ENCODE measurements around the gene C9orf153.
A peak's percentile ranks its signal among the peaks of the same experiment; 100 is the strongest.

C9orf153 gene

DNA sequence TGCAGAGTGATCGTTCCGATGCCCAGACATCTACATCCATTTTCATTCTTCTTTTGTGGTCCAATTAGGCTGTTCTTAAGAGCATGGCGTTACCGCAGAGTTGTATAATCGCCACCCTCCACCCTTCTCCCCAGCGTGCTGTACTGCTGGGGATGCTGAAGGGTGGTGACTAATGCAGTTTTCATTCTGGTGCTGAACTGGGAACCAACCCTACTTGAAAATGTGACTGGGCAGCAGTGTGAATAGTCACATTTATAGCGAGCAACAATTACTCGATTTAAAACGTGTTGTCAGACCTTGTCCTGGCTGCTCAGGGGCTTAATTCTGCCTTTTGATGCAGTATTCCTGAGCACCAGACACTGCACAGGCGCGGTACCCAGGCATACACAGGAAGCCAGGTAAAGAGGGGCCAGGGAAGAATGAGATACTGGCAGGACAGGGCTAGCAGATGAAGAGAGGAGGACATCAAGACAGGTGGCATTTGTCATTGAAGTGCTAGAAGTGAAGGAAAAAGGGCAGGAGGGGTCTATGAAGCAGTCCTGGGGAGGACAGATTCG is 23.6 kb upstream of the C9orf153 start:
- peaks cover 3% of the 10 kb centered on the region for H3K27me3 Mint-ChIP-seq (ENCODE audit: low read depth)
- H3K4me3 Mint-ChIP-seq = peak overlapping the region; percentile 86 to 95 (median 91)
- H3K9me3 Mint-ChIP-seq = no peaks in the 10 kb centered on the region
- H3K27ac Mint-ChIP-seq = peak overlapping the region; percentile 26 to 93 (median 82)
- peaks cover 4% of the 10 kb centered on the region for H3K36me3 Mint-ChIP-seq (ENCODE audit: low read depth)
- TF ChIP-seq, protein P1, sequence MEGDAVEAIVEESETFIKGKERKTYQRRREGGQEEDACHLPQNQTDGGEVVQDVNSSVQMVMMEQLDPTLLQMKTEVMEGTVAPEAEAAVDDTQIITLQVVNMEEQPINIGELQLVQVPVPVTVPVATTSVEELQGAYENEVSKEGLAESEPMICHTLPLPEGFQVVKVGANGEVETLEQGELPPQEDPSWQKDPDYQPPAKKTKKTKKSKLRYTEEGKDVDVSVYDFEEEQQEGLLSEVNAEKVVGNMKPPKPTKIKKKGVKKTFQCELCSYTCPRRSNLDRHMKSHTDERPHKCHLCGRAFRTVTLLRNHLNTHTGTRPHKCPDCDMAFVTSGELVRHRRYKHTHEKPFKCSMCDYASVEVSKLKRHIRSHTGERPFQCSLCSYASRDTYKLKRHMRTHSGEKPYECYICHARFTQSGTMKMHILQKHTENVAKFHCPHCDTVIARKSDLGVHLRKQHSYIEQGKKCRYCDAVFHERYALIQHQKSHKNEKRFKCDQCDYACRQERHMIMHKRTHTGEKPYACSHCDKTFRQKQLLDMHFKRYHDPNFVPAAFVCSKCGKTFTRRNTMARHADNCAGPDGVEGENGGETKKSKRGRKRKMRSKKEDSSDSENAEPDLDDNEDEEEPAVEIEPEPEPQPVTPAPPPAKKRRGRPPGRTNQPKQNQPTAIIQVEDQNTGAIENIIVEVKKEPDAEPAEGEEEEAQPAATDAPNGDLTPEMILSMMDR (IDR thresholded peaks at IDR 0.05; ENCODE audit: unreplicated experiment in 3 of 3) = no peak
- peaks cover 20% of the 10 kb centered on the region for H3K4me1 Mint-ChIP-seq

DNA sequence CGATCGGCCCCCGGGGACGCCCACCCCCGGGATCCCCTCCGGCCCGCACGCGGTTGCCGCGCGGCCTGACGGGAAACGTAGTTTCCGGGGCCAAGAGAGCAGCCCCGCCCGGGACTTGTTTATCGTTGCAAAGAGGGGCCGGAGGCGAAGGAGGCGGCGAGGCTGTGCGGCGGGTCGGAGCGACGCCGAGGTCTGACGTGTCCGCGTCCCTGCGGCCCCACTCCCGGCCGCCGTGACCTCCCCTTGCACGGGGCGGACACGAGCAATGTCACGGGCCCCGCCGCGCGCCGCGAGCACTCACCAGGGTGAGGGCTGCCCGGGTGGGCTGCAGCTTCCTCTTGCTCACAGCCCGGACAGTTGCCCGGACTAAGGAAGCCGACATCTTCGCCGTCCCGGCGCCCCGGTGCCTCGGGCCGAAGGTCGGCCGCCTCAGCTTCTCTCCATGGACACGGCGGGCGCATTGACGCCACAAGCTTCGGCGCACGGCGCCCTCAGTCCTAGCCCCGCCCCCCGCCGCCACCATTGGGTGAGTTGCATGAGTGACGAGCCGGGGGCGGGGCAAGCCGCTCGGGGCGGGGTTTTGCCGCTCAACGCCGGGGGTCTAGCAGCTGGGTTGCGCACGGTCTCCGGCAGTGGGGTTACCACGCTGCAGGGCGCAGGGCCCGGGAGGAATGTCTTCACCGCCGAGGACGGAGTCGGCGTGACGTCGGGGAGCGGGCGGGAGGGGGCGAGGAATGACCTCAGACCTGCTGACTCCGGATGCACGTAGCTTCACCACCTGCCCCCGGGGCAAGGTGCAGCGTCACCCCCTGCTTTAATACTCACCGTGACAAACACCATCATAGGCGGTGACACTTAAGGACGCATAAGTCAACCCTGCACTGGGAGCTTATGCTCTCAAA is 22.9 kb upstream of the C9orf153 start, which contains the start of gene ISCA1:
Gene ISCA1, minus strand, starts transcription at position 462 of the 902 bp plus-strand sequence. Its CDS starts 80 bp downstream, at position 382.
- H3K27me3 Mint-ChIP-seq (ENCODE audit: low read depth) = peaks cover 3% of the 10 kb centered on the region
- TF ChIP-seq, protein P1 (IDR thresholded peaks at IDR 0.05; ENCODE audit: unreplicated experiment in 3 of 3) = no peak
- peak within 1 kb of the TSS; percentile 64 to 93 (median 89) for H3K27ac Mint-ChIP-seq
- peak within 1 kb of the TSS; percentile 86 to 95 (median 91) for H3K4me3 Mint-ChIP-seq
- H3K4me1 Mint-ChIP-seq = peaks cover 20% of the 10 kb centered on the region
- H3K9me3 Mint-ChIP-seq = no peaks in the 10 kb centered on the region
- H3K36me3 Mint-ChIP-seq (ENCODE audit: low read depth) = peaks cover 4% of the 10 kb centered on the region

DNA sequence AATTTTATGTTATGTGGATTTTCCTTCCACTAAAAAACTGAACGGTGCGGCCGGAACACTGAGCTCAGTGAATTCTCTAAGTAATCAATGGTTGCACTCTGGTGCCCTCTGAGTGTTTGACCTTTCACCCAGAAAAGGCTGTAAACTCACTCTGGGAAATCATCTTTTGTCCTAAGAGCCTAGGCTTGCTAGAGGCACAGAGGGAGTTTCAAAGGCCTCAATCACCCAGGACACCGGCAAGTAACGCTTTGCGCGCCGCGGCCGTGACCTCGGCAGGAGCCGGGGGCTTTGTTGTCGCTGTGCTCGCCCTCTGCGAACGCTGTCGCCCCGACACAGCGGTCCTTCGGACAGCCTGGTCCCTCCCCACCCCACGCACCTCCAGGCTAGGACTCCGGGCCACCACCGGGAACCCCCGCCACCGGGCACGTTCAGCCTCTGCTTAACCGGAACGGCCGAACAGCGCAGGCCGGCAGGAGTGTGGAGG is 22.2 kb upstream of the C9orf153 start:
- H3K27ac Mint-ChIP-seq = peak overlapping the region; percentile 64 to 93 (median 89)
- H3K4me1 Mint-ChIP-seq = peaks cover 20% of the 10 kb centered on the region
- TF ChIP-seq, protein P1 (IDR thresholded peaks at IDR 0.05; ENCODE audit: unreplicated experiment in 3 of 3) = no peak
- H3K36me3 Mint-ChIP-seq (ENCODE audit: low read depth) = peaks cover 4% of the 10 kb centered on the region
- H3K9me3 Mint-ChIP-seq = no peaks in the 10 kb centered on the region
- peaks cover 3% of the 10 kb centered on the region for H3K27me3 Mint-ChIP-seq (ENCODE audit: low read depth)
- H3K4me3 Mint-ChIP-seq = peak overlapping the region; percentile 86 to 95 (median 91)

DNA sequence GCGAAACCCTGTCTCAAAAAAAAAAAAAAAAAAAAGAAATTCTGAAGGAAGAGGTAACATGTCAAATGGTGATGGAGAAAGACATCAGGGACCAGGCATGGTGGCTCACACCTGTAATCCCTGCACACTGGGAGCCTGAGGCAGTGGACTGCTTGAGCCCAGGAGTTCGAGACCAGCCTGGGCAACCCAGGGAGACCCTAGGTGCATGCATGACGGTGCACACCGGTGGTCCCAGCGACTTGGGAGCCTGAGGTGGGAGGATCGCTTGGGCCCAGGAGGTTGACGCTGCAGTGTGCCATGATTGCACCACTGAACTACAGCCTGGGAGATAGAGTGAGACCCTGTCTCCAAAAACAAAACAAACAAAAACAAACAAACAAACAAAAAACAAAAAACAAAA is 21.1 kb upstream of the C9orf153 start:
- peaks cover 20% of the 10 kb centered on the region for H3K4me1 Mint-ChIP-seq
- H3K36me3 Mint-ChIP-seq (ENCODE audit: low read depth) = peaks cover 4% of the 10 kb centered on the region
- TF ChIP-seq, protein P1 (IDR thresholded peaks at IDR 0.05; ENCODE audit: unreplicated experiment in 3 of 3) = no peak
- no peak overlapping the region for H3K27ac Mint-ChIP-seq
- H3K27me3 Mint-ChIP-seq (ENCODE audit: low read depth) = peaks cover 3% of the 10 kb centered on the region
- H3K4me3 Mint-ChIP-seq = peak overlapping the region; percentile 86 to 95 (median 91)
- no peaks in the 10 kb centered on the region for H3K9me3 Mint-ChIP-seq

DNA sequence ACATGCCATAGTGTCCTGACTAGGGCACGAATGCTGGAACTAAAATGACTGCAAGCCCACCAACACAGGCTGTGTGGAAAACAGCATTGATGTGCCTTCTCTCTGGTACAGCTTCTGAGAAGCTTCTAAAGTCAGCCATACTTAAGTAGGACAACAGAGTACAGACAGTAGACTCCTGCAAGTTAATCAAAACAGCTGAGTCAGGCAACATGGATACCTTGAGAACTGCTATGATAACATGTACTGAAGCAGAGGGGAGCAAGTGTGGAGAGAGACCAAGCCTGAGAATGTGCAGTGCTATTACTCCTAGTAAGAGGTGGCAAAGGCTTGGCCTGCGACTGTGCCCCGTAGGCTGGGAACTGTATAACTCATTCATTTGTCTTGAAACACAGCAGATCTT is 20.4 kb upstream of the C9orf153 start:
- peak overlapping the region; percentile 84 to 91 (median 86) for H3K4me3 Mint-ChIP-seq
- H3K36me3 Mint-ChIP-seq (ENCODE audit: low read depth) = peaks cover 4% of the 10 kb centered on the region
- peaks cover 20% of the 10 kb centered on the region for H3K4me1 Mint-ChIP-seq
- H3K27ac Mint-ChIP-seq = peak overlapping the region in 2 of 3 experiments; percentile 76 to 84
- no peaks in the 10 kb centered on the region for H3K9me3 Mint-ChIP-seq
- TF ChIP-seq, protein P1 (IDR thresholded peaks at IDR 0.05; ENCODE audit: unreplicated experiment in 3 of 3) = no peak
- peaks cover 3% of the 10 kb centered on the region for H3K27me3 Mint-ChIP-seq (ENCODE audit: low read depth)
